HEK293 (cell line): ENCODE data around the gene MTUS2.

Experiments used
- CTCF ChIA-PET: fragments of 350-600 bp; formaldehyde crosslinking; extraction: SDS; loops from one replicate; lab custom pipeline; 2021; ENCODE audit warnings: antibody characterized with exemption; lab: Yijun Ruan, JAX
- POLR2A ChIA-PET: fragments of 300-600 bp; formaldehyde crosslinking; extraction: SDS; loops from one replicate; lab custom pipeline; 2020; ENCODE audit warnings: antibody characterized with exemption, inconsistent platforms; lab: Yijun Ruan, JAX
- H3K27ac ChIP-seq: fragments of 200-500 bp; sonication (Bioruptor generic); 2 replicates; pipeline ENCODE4 v1.5.1; 2014; ENCODE audit warnings: low read depth, low read length, control low read depth, inconsistent platforms; ENCODE audit errors: extremely low read depth
- H3K36me3 ChIP-seq, 2 experiments: fragments of 200-500 bp in 1 of 2; sonication (Bioruptor generic) in 1 of 2; 1 replicate in 1 of 2; 2 replicates in 1 of 2; pipeline ENCODE4 v1.5.1; 2014 to 2017; ENCODE audit warnings: inconsistent platforms in 2 of 2, low read length in 2 of 2; ENCODE audit not compliant: control insufficient read depth in 2 of 2, insufficient read depth in 1 of 2
- H3K4me1 ChIP-seq: fragments of 200-500 bp; sonication (Bioruptor generic); 2 replicates; pipeline ENCODE4 v1.5.1; 2014; ENCODE audit warnings: mild to moderate bottlenecking, low read length, inconsistent platforms; ENCODE audit not compliant: control insufficient read depth, insufficient read depth
- H3K4me3 ChIP-seq: 2 replicates; pipeline ENCODE4 v1.5.1; 2011; ENCODE audit warnings: low read depth, mild to moderate bottlenecking, control low read depth, low read length, moderate library complexity
- H3K9me3 ChIP-seq: fragments of 200-500 bp; sonication (Bioruptor generic); 2 replicates; pipeline ENCODE4 v1.5.1; 2014; ENCODE audit warnings: low read depth, low read length, inconsistent platforms; ENCODE audit not compliant: control insufficient read depth, insufficient read depth
- EGR2 ChIP-seq: fragments of 450-650 bp; formaldehyde crosslinking; IDR thresholded peaks from 2 replicates; pipeline ENCODE4 v1.5.1; 2016; ENCODE audit warnings: low read depth, missing biosample characterization, missing genetic modification characterization
- GLIS1 ChIP-seq: fragments of 450-650 bp; formaldehyde crosslinking; IDR thresholded peaks from 2 replicates; pipeline ENCODE4 v1.5.1; 2016; ENCODE audit warnings: missing biosample characterization, missing genetic modification characterization
- KLF7 ChIP-seq: fragments of 450-650 bp; formaldehyde crosslinking; IDR thresholded peaks from 2 replicates; pipeline ENCODE4 v1.5.1; 2016; ENCODE audit warnings: missing biosample characterization, missing genetic modification characterization, borderline replicate concordance
- MYNN ChIP-seq: fragments of 450-650 bp; formaldehyde crosslinking; IDR thresholded peaks from 2 replicates; pipeline ENCODE4 v1.5.1; 2016; ENCODE audit warnings: missing biosample characterization, missing genetic modification characterization, borderline replicate concordance
- RBAK ChIP-seq: fragments of 450-650 bp; formaldehyde crosslinking; IDR thresholded peaks from 2 replicates; pipeline ENCODE4 v1.5.1; 2016; ENCODE audit warnings: missing biosample characterization, missing genetic modification characterization
- SALL2 ChIP-seq: fragments of 450-650 bp; formaldehyde crosslinking; IDR thresholded peaks from 2 replicates; pipeline ENCODE4 v1.5.0; 2017; ENCODE audit warnings: missing biosample characterization, mild to moderate bottlenecking, missing genetic modification characterization, borderline replicate concordance
- ZNF138 ChIP-seq: fragments of 450-650 bp; formaldehyde crosslinking; IDR thresholded peaks from 2 replicates; pipeline ENCODE4 v1.5.1; 2016; ENCODE audit warnings: missing biosample characterization, missing genetic modification characterization, borderline replicate concordance
- ZNF157 ChIP-seq: fragments of 450-650 bp; formaldehyde crosslinking; IDR thresholded peaks from 2 replicates; pipeline ENCODE4 v1.5.1; 2016; ENCODE audit warnings: missing biosample characterization, missing genetic modification characterization
- ZNF19 ChIP-seq: fragments of 450-650 bp; formaldehyde crosslinking; IDR thresholded peaks from 2 replicates; pipeline ENCODE4; 2016; ENCODE audit warnings: missing biosample characterization, missing genetic modification characterization, low read depth
- ZNF211 ChIP-seq: fragments of 450-650 bp; formaldehyde crosslinking; IDR thresholded peaks from 2 replicates; pipeline ENCODE4 v1.5.1; 2016; ENCODE audit warnings: low read depth, missing biosample characterization, missing genetic modification characterization
- ZNF274 ChIP-seq, 2 experiments: fragments of 200-500 bp in 1 of 2; fragments of 450-650 bp in 1 of 2; sonication (Bioruptor generic) in 1 of 2; formaldehyde crosslinking in 1 of 2; IDR thresholded peaks; 2 replicates each; pipeline versions ENCODE4 v1.5.1 to v1.6.1; 2014 to 2016; ENCODE audit warnings: borderline replicate concordance in 1 of 2, inconsistent platforms in 1 of 2, low read length in 1 of 2, missing biosample characterization in 1 of 2, missing genetic modification characterization in 1 of 2
- ZNF354C ChIP-seq: fragments of 450-650 bp; formaldehyde crosslinking; IDR thresholded peaks from 2 replicates; pipeline ENCODE4 v1.5.1; 2016; ENCODE audit warnings: missing biosample characterization, missing genetic modification characterization, low read depth, borderline replicate concordance
- ZNF366 ChIP-seq: fragments of 450-650 bp; formaldehyde crosslinking; conservative IDR thresholded peaks from 2 replicates; pipeline ENCODE4 v1.5.1; 2016; ENCODE audit warnings: missing biosample characterization, missing genetic modification characterization
- ZNF423 ChIP-seq: fragments of 450-650 bp; formaldehyde crosslinking; IDR thresholded peaks from 2 replicates; pipeline ENCODE4 v1.5.1; 2016; ENCODE audit warnings: missing biosample characterization, missing genetic modification characterization
- ZNF560 ChIP-seq: fragments of 450-650 bp; formaldehyde crosslinking; IDR thresholded peaks from 2 replicates; pipeline ENCODE4 v1.5.1; 2017; ENCODE audit warnings: missing biosample characterization, missing genetic modification characterization, borderline replicate concordance
- ZNF585B ChIP-seq: fragments of 450-650 bp; formaldehyde crosslinking; IDR thresholded peaks from 2 replicates; pipeline ENCODE4 v1.5.1; 2016; ENCODE audit warnings: missing biosample characterization, missing genetic modification characterization
- ZNF610 ChIP-seq: fragments of 450-650 bp; formaldehyde crosslinking; IDR thresholded peaks from 2 replicates; pipeline ENCODE4 v1.5.1; 2016; ENCODE audit warnings: missing biosample characterization, missing genetic modification characterization, borderline replicate concordance
- ZNF768 ChIP-seq: fragments of 450-650 bp; formaldehyde crosslinking; IDR thresholded peaks from 2 replicates; pipeline ENCODE4 v1.5.1; 2018; ENCODE audit warnings: missing biosample characterization, mild to moderate bottlenecking, missing genetic modification characterization
- ZNF830 ChIP-seq: fragments of 450-650 bp; IDR thresholded peaks from 2 replicates; pipeline ENCODE4 v1.5.0; 2018; ENCODE audit warnings: missing biosample characterization, missing genetic modification characterization, low read depth, mild to moderate bottlenecking, moderate library complexity
- ZSCAN30 ChIP-seq: fragments of 450-650 bp; IDR thresholded peaks from 2 replicates; pipeline ENCODE4 v1.5.1; 2018; ENCODE audit warnings: missing biosample characterization, mild to moderate bottlenecking, missing genetic modification characterization, moderate library complexity
- TF ChIP-seq, protein P1 (sequence below): sonication (generic); formaldehyde crosslinking; IDR thresholded peaks from 2 replicates; pipeline ENCODE4 v1.8.1; 2022; ENCODE audit warnings: mild to moderate bottlenecking, moderate library complexity, missing genetic modification reagents
- TF ChIP-seq, protein P2 (sequence below): fragments of 450-650 bp; formaldehyde crosslinking; IDR thresholded peaks from 2 replicates; pipeline ENCODE4; 2016; ENCODE audit warnings: missing biosample characterization, missing genetic modification characterization
- TF ChIP-seq, protein P3 (sequence below): fragments of 450-650 bp; formaldehyde crosslinking; IDR thresholded peaks from 2 replicates; pipeline ENCODE4 v1.5.1; 2016; ENCODE audit warnings: missing biosample characterization, missing genetic modification characterization
- TF ChIP-seq, protein P4 (sequence below): fragments of 450-650 bp; formaldehyde crosslinking; IDR thresholded peaks from 2 replicates; pipeline ENCODE4 v1.5.1; 2016; ENCODE audit warnings: missing biosample characterization, missing genetic modification characterization
- TF ChIP-seq, protein P5 (sequence below): fragments of 450-650 bp; formaldehyde crosslinking; IDR thresholded peaks from 2 replicates; pipeline ENCODE4 v1.5.1; 2017; ENCODE audit warnings: missing biosample characterization, missing genetic modification characterization

Gene MTUS2

DNA sequence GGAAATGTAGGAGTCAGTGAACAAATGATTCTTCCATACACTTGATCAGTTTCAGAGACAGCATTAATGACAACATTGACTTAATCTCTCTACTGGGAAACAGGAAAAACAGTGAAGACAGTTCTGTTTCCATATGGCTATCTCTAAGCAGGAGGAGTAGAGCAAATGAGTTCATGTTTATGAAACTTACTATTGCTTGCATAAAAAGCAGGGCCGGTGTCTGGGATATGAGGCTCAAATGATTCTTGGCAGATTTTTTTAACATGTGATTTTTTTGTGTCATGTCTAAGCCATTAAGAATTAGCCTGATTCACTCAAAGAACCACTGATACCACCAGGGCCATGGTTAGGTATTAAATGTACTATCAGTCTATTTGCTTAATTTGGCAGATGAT, 633.5 kb downstream of the MTUS2 start:
- Histone ChIP-seq H3K27ac (no peak overlapping the region), H3K36me3 (no peaks in the 10 kb centered on the region), H3K4me1 (no peaks in the 10 kb centered on the region), H3K4me3 (no peak overlapping the region), H3K9me3 (no peaks in the 10 kb centered on the region)
- CTCF ChIA-PET, result interaction anchor here (1.2 kb wide), 1 partner anchor 18 kb away, joined by 3 read pairs; no protein-coding TSS in a partner anchor
- TF ChIP-seq SALL2 (tag by site-specific recombination) (no peak), ZNF157 (no peak), EGR2 (no peak), ZNF366 (tag by site-specific recombination) (no peak), ZNF560 (no peak), KLF7 (tag by site-specific recombination) (no peak), ZNF585B (tag by site-specific recombination) (no peak), ZNF138 (no peak)
- TF ChIP-seq, protein P1, sequence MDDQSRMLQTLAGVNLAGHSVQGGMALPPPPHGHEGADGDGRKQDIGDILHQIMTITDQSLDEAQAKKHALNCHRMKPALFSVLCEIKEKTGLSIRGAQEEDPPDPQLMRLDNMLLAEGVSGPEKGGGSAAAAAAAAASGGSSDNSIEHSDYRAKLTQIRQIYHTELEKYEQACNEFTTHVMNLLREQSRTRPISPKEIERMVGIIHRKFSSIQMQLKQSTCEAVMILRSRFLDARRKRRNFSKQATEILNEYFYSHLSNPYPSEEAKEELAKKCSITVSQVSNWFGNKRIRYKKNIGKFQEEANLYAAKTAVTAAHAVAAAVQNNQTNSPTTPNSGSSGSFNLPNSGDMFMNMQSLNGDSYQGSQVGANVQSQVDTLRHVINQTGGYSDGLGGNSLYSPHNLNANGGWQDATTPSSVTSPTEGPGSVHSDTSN (CRISPR knock-in tag), result no peak
- POLR2A ChIA-PET, result no interaction called here

DNA sequence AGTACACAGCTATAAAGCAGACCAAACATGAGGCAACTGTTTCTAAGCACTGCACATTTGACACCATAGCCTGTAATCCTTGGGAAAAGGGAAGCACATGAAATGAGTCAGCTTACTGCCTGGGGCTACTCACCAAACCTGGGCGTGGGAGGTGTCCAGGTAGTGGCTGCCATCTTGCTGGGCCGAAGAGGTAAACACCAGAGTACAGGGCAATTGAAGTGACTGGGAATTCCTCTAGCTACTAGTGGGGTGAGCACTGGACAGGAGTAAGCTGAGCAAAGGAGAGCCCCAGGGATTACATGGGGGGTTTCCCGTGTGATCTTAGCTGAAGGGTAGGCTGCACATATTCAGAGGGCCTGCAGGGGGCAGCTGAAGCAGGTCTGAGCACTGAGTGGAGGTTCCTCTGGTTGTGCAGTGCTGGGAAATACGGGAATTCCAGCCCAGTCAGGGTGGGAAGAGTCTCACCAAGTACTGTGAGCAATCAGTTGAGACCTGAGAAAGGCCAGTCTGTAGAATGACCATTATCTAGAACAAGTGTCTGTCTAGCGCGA, 634.9 kb downstream of the MTUS2 start:
- POLR2A ChIA-PET, result no interaction called here
- H3K36me3 ChIP-seq, result no peaks in the 10 kb centered on the region
- CTCF ChIA-PET, result interaction anchor here (0.6 to 1.5 kb wide), 10 partner anchors 17 to 391 kb away, joined by 3 to 5 read pairs (median 3); no protein-coding TSS in a partner anchor
- no peak overlapping the region for H3K27ac ChIP-seq
- TF ChIP-seq ZNF830 (tag by site-specific recombination), result no peak
- TF ChIP-seq, protein P2, sequence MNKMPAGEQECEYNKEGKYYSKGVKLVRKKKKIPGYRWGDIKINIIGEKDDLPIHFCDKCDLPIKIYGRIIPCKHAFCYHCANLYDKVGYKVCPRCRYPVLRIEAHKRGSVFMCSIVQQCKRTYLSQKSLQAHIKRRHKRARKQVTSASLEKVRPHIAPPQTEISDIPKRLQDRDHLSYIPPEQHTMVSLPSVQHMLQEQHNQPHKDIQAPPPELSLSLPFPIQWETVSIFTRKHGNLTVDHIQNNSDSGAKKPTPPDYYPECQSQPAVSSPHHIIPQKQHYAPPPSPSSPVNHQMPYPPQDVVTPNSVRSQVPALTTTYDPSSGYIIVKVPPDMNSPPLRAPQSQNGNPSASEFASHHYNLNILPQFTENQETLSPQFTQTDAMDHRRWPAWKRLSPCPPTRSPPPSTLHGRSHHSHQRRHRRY (tag by site-specific recombination), result no peak
- no peak for TF ChIP-seq GLIS1 (tag by site-specific recombination)
- TF ChIP-seq ZNF768, result no peak
- no peak for TF ChIP-seq ZNF354C (tag by site-specific recombination)
- no peak for TF ChIP-seq ZNF274 (IDR thresholded peaks at IDR 0.05; ENCODE audit: low read length)
- no peak for TF ChIP-seq ZNF274 (tag by site-specific recombination; IDR thresholded peaks at IDR 0.05; ENCODE audit: borderline replicate concordance)
- no peaks in the 10 kb centered on the region for H3K4me1 ChIP-seq
- H3K9me3 ChIP-seq, result no peaks in the 10 kb centered on the region
- no peak overlapping the region for H3K4me3 ChIP-seq

DNA sequence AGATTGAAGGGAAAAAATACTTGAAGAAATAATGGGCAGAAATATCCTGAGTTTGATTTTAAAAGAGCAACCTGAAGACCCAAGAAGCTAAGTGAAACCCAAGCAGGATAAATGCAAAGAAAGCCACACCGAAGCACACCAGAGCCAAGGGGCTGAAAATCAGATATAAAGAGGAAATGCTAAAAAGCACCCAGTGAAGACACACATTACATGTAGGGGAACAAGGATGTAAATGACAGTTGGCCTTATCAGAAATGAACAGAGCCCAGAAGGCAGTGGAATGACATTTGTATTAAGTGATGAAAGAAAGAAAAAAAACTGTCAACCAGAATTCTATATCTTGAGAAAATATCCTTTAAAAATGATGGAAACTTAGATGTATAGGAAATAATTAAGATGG, 636.3 kb downstream of the MTUS2 start:
- H3K36me3 ChIP-seq, result no peaks in the 10 kb centered on the region
- H3K4me1 ChIP-seq, result no peaks in the 10 kb centered on the region
- H3K4me3 ChIP-seq, result no peak overlapping the region
- ChIA-PET POLR2A (no interaction called here), CTCF (interaction anchor here (0.6 to 1.4 kb wide), 4 partner anchors 18 to 54 kb away, joined by 3 to 4 read pairs (median 3); no protein-coding TSS in a partner anchor)
- no peaks in the 10 kb centered on the region for H3K9me3 ChIP-seq
- H3K27ac ChIP-seq, result no peak overlapping the region
- no peak for TF ChIP-seq MYNN
- TF ChIP-seq, protein P3, sequence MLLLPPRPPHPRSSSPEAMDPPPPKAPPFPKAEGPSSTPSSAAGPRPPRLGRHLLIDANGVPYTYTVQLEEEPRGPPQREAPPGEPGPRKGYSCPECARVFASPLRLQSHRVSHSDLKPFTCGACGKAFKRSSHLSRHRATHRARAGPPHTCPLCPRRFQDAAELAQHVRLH (tag by site-specific recombination), result no peak
- TF ChIP-seq ZNF610 (tag by site-specific recombination), result no peak
- TF ChIP-seq, protein P2 (tag by site-specific recombination), result no peak
- TF ChIP-seq ZNF211 (tag by site-specific recombination), result no peak
- TF ChIP-seq, protein P4, sequence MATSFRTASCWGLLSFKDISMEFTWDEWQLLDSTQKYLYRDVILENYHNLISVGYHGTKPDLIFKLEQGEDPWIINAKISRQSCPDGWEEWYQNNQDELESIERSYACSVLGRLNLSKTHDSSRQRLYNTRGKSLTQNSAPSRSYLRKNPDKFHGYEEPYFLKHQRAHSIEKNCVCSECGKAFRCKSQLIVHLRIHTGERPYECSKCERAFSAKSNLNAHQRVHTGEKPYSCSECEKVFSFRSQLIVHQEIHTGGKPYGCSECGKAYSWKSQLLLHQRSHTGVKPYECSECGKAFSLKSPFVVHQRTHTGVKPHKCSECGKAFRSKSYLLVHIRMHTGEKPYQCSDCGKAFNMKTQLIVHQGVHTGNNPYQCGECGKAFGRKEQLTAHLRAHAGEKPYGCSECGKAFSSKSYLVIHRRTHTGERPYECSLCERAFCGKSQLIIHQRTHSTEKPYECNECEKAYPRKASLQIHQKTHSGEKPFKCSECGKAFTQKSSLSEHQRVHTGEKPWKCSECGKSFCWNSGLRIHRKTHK (tag by site-specific recombination), result no peak
- no peak for TF ChIP-seq ZSCAN30 (tag by site-specific recombination)
- TF ChIP-seq ZNF19 (tag by site-specific recombination), result no peak
- TF ChIP-seq RBAK, result no peak
- no peak for TF ChIP-seq ZNF423 (tag by site-specific recombination)
- TF ChIP-seq, protein P5, sequence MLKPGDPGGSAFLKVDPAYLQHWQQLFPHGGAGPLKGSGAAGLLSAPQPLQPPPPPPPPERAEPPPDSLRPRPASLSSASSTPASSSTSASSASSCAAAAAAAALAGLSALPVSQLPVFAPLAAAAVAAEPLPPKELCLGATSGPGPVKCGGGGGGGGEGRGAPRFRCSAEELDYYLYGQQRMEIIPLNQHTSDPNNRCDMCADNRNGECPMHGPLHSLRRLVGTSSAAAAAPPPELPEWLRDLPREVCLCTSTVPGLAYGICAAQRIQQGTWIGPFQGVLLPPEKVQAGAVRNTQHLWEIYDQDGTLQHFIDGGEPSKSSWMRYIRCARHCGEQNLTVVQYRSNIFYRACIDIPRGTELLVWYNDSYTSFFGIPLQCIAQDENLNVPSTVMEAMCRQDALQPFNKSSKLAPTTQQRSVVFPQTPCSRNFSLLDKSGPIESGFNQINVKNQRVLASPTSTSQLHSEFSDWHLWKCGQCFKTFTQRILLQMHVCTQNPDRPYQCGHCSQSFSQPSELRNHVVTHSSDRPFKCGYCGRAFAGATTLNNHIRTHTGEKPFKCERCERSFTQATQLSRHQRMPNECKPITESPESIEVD (tag by site-specific recombination), result no peak
